Renal cortical epithelial cell (primary cell): ENCODE measurements around the gene NHERF1. TPM values are rescaled to one million over a fixed set of nuclear protein-coding genes. Genes with fewer than 3 reads are reported as not detected.

Experiments
- DNase-seq: peaks from one replicate; pipeline ENCODE4 v3.0.0-alpha.2; 2011; ENCODE audit warnings: low read depth
- total RNA-seq: library from RNA; depleted of rRNA; stranded (reverse); fragments of >200 nt; gene quantifications from 2 replicates; pipeline ENCODE4 v1.2.3, GENCODE V29; 2014

NHERF1 gene
- total RNA-seq, 1 donor from 2014 or later: 28.6 TPM

GRCh38 chr17:74749279-74750038 is 1.0 kb downstream of the NHERF1 start:
- DNase-seq: peak; percentile 56

- no peak for DNase-seq
Observed at GRCh38 chr17:74750039-74750326, 1.6 kb downstream of the NHERF1 start.

GRCh38 chr17:74750327-74751069 is 2.1 kb downstream of the NHERF1 start:
- DNase-seq: peak; percentile 48

- no peak for DNase-seq
Observed at GRCh38 chr17:74752415-74752814, 4.0 kb downstream of the NHERF1 start.

GRCh38 chr17:74752822-74753401 is 4.5 kb downstream of the NHERF1 start:
- DNase-seq: no peak

- no peak for DNase-seq
Observed at GRCh38 chr17:74754832-74755231, 6.4 kb downstream of the NHERF1 start.

- no peak for DNase-seq
Observed at GRCh38 chr17:74755533-74755932, 7.1 kb downstream of the NHERF1 start.

- DNase-seq: no peak
Observed at GRCh38 chr17:74756891-74757290, 8.5 kb downstream of the NHERF1 start.

GRCh38 chr17:74757502-74757901 is 9.1 kb downstream of the NHERF1 start:
- no peak for DNase-seq

GRCh38 chr17:74757931-74758847 is 9.8 kb downstream of the NHERF1 start:
- DNase-seq: no peak

- no peak for DNase-seq
Observed at GRCh38 chr17:74758848-74759168, 10.4 kb downstream of the NHERF1 start.

- DNase-seq: no peak
Observed at GRCh38 chr17:74759243-74759801, 10.9 kb downstream of the NHERF1 start.

- no peak for DNase-seq
Observed at GRCh38 chr17:74759941-74760340, 11.5 kb downstream of the NHERF1 start.

GRCh38 chr17:74760404-74761105 is 12.1 kb downstream of the NHERF1 start:
- no peak for DNase-seq

GRCh38 chr17:74761419-74761818 is 13.0 kb downstream of the NHERF1 start:
- DNase-seq: no peak

GRCh38 chr17:74761931-74762330 is 13.5 kb downstream of the NHERF1 start:
- no peak for DNase-seq

- DNase-seq: no peak
Observed at GRCh38 chr17:74763565-74764387, 15.3 kb downstream of the NHERF1 start.

- DNase-seq: no peak
Observed at GRCh38 chr17:74764751-74765286, 16.4 kb downstream of the NHERF1 start.

GRCh38 chr17:74766413-74766812 is 18.0 kb downstream of the NHERF1 start:
- DNase-seq: no peak

- no peak for DNase-seq
Observed at GRCh38 chr17:74767111-74767516, 18.7 kb downstream of the NHERF1 start.
